ENCODE results near the gene ATP10D. TPM values are rescaled to one million over a fixed set of nuclear protein-coding genes. Genes with fewer than 3 reads are reported as not detected.

The ATP10D gene
- polyA plus RNA-seq, 1 of the 3 experiments (the other 2 are of a cell fraction): 7.9 TPM

- Histone ChIP-seq H3K4me2 (no peak overlapping the region), H3K36me3 (replicated peaks in 1 of 2; ENCODE audit: control insufficient read depth in 1 of 2, insufficient read depth in 2 of 2, low read length in 1 of 2) (peaks cover 0 to 6% of the 10 kb centered on the region in 2 experiments), H3K9ac (peak overlapping the region; percentile 10; the same call in 1 of the 2 replicates), H3K9me2 (no peaks in the 10 kb centered on the region), H2AFZ (ENCODE audit: low read depth) (no peak overlapping the region), H3K27ac (ENCODE audit: low read depth in 2 of 2, low read length in 1 of 2) (peak overlapping the region; percentile 65 to 85; a peak in 3 of 4 replicates), H3K4me1 (ENCODE audit: control insufficient read depth in 1 of 2, insufficient read depth in 2 of 2, low read depth in 1 of 2, low read length in 1 of 2) (0 out of 4 replicates have a peak, but pooled peaks cover 0 to 4% of the 10 kb centered on the region in 2 experiments), H3F3A (replicated peaks; ENCODE audit: insufficient read depth) (peaks cover 10% of the 10 kb centered on the region), H3K4me3 (ENCODE audit: low read depth in 2 of 2, low read length in 1 of 2) (no peak overlapping the region), H3K27me3 (ENCODE audit: insufficient read depth) (no peaks in the 10 kb centered on the region), H3K9me3 (no peaks in the 10 kb centered on the region), H4K20me1 (ENCODE audit: insufficient read depth) (no peaks in the 10 kb centered on the region), H3K79me2 (ENCODE audit: insufficient read depth) (no peaks in the 10 kb centered on the region)
- ChIA-PET POLR2A (no interaction called here), CTCF (no interaction called here)
- TF ChIP-seq NFIC (IDR thresholded peaks at IDR 0.05; ENCODE audit: borderline replicate concordance) (0 out of 2 replicates have a peak, but pooled peaks have one; percentile 9), EP300 (IDR thresholded peaks at IDR 0.05; ENCODE audit: borderline replicate concordance in 1 of 2, low read depth in 1 of 2, low read length in 1 of 2) (peak in 1 of 2 experiments; percentile 19; a peak in 2 of 4 replicates), TEAD4 (IDR thresholded peaks at IDR 0.05; ENCODE audit: borderline replicate concordance, insufficient read depth) (peak; percentile 74; the same call in 1 of the 2 replicates), TCF12 (IDR thresholded peaks at IDR 0.05) (peak; percentile 68; the same call in 1 of the 2 replicates), GABPA (IDR thresholded peaks at IDR 0.05; ENCODE audit: low read depth) (no peak), USF1 (IDR thresholded peaks at IDR 0.05; ENCODE audit: borderline replicate concordance, low read depth) (no peak), JUND (IDR thresholded peaks at IDR 0.05) (peak; percentile 31; the same call in 1 of the 2 replicates), PBX3 (IDR thresholded peaks at IDR 0.05) (peak; percentile 76), YY1 (IDR thresholded peaks at IDR 0.05; ENCODE audit: low read depth) (no peak)
- DNase-seq: no peak
Measured at GRCh38 chr4:47624031-47624441, 139.0 kb downstream of the ATP10D start.

GRCh38 chr4:47631161-47631560 lies 146.1 kb downstream of the ATP10D start:
- H3K9ac ChIP-seq: no peak overlapping the region
- H3K27me3 ChIP-seq (ENCODE audit: insufficient read depth): no peaks in the 10 kb centered on the region
- no peaks in the 10 kb centered on the region; a peak in 1 of 4 replicates for H3K4me1 ChIP-seq (ENCODE audit: control insufficient read depth in 1 of 2, insufficient read depth in 2 of 2, low read depth in 1 of 2, low read length in 1 of 2)
- no peak overlapping the region for H3K27ac ChIP-seq (ENCODE audit: low read depth in 2 of 2, low read length in 1 of 2)
- ChIA-PET CTCF (interaction anchor here (1.2 kb wide), 1 partner anchor 37 kb away, joined by 3 read pairs; no protein-coding TSS in a partner anchor), POLR2A (no interaction called here)
- H3F3A ChIP-seq (replicated peaks; ENCODE audit: insufficient read depth): no peaks in the 10 kb centered on the region
- TF ChIP-seq USF2 (IDR thresholded peaks at IDR 0.05; ENCODE audit: borderline replicate concordance, low read depth, low read length): no peak
- TF ChIP-seq IRF3 (IDR thresholded peaks at IDR 0.05; ENCODE audit: low read depth, low read length): no peak
- no peak for TF ChIP-seq GATA2 (CRISPR knock-in tag; IDR thresholded peaks at IDR 0.05)
- TF ChIP-seq EP300 (IDR thresholded peaks at IDR 0.05; ENCODE audit: borderline replicate concordance in 1 of 2, low read depth in 1 of 2, low read length in 1 of 2): no peak
- no peak for TF ChIP-seq FOXJ3 (CRISPR knock-in tag; IDR thresholded peaks at IDR 0.05)
- no peak for TF ChIP-seq CHD2 (IDR thresholded peaks at IDR 0.05; ENCODE audit: low read length, partially characterized antibody)
- no peak for TF ChIP-seq SMC3 (IDR thresholded peaks at IDR 0.05; ENCODE audit: low read depth, low read length)
- no peak for TF ChIP-seq ELF1 (IDR thresholded peaks at IDR 0.05)
- TF ChIP-seq REST (IDR thresholded peaks at IDR 0.05; ENCODE audit: low read depth, low read length): no peak
- no peak for TF ChIP-seq RXRA (IDR thresholded peaks at IDR 0.05; ENCODE audit: borderline replicate concordance, low read depth)
- no peaks in the 10 kb centered on the region for H3K79me2 ChIP-seq (ENCODE audit: insufficient read depth)
- H4K20me1 ChIP-seq (ENCODE audit: insufficient read depth): no peaks in the 10 kb centered on the region
- H3K9me3 ChIP-seq: no peaks in the 10 kb centered on the region
- no peak overlapping the region for H3K4me2 ChIP-seq
- WGBS (ENCODE audit: low lambda C conversion rate): 97% methylated on average over 4 of the region's 4 CpGs
- peaks cover 0 to 6% of the 10 kb centered on the region in 2 experiments for H3K36me3 ChIP-seq (replicated peaks in 1 of 2; ENCODE audit: control insufficient read depth in 1 of 2, insufficient read depth in 2 of 2, low read length in 1 of 2)
- DNase-seq: no peak
- H3K9me2 ChIP-seq: no peaks in the 10 kb centered on the region
- no peak overlapping the region for H2AFZ ChIP-seq (ENCODE audit: low read depth)
- H3K4me3 ChIP-seq (ENCODE audit: low read depth in 2 of 2, low read length in 1 of 2): no peak overlapping the region
